Myocyte (in vitro differentiated cells): ENCODE measurements around the gene TRIM17. TPM values are rescaled to one million over a fixed set of nuclear protein-coding genes. Genes with fewer than 3 reads are reported as not detected.

Experiments
- DNase-seq: peaks from one replicate; pipeline ENCODE4 v3.0.0-alpha.2; 2012; ENCODE audit warnings: low read depth
- total RNA-seq: library from RNA; depleted of rRNA; stranded (reverse); fragments of >200 nt; gene quantifications from 2 replicates; pipeline ENCODE4 v1.2.3, GENCODE V29; 2014

TRIM17 gene
- total RNA-seq, 1 donor from 2014 or later = not detected

DNA sequence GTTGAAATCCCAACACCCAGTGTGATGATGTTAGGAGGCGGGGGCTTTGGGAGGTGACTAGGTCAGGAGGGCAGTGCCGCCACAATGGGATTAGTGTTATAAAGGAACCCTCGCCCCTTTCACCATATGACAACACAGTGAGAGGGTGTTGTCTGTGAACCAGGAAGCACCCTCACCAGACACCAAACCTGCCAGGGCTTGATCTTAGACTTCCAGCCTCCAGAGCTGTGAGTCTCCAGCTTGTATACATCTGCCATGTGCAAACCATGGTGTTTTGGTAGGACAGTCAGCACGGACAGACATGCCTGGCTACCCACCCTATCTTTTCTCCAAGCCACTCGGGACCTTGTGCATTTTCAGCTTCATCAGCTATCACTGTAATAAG lies 14.0 kb downstream of the TRIM17 start:
- DNase-seq = no peak

- no peak for DNase-seq
Measured at GRCh38 chr1:228401782-228402640, 14.7 kb downstream of the TRIM17 start.

DNA sequence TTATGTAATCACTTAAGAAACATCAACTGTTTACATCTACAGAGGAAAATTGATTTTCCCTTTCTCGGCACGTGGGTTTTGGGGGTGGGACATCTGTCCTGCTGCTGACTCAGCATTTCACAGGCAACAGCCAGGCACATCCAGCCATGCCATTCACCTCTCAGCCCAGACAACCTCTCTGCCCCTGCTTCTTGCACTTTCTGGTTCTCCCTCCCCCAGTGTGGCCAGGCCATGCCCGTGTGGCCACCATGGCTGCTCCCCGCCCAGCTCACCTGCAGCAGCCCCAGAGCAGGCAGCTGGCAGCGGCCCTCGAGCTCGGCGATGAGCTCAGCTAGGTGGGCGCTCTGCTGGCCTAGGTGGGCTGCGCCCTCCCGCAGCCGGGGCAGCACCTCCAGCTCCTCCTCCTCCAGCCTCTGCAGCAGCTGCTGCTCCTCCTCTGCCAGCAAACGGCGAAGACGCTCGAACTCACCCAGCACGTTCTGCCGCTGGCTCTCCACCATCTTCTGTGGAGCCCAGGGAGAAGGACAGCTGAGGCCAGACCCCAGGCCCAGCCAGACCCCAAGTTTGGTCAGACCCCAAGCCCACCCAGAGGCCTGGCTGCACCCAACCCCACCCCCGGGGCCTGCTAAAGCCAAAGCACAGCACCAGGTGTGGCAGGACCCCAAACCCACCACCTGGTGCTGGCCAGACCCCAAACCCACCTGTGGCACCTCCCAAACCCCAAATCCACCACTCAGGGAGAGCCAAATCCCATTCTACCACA lies 15.8 kb downstream of the TRIM17 start:
- DNase-seq = no peak

DNA sequence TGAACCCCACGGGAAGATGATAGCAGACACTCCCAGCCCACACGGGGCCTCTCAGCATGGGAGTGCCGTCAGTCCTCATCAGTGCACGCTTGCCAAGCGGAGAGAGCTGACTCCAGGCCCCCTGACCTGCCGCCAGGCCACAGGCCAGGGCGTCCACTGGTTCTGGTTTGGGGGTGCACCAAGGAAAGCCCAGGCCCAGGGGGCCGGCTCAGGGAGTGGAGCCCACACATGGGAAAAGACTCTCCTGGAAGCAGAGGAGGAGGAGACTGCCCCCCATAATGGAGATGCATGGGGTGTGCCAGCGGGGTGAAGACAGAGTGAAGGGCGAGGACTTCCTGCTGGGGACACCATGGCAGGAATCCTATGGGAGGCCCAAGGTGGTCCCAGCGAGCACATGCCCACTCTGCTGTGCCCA lies 16.4 kb downstream of the TRIM17 start:
- no peak for DNase-seq

GRCh38 chr1:228399531-228400236 lies 17.0 kb downstream of the TRIM17 start:
- no peak for DNase-seq

GRCh38 chr1:228398741-228399461 lies 17.8 kb downstream of the TRIM17 start:
- DNase-seq = no peak

DNA sequence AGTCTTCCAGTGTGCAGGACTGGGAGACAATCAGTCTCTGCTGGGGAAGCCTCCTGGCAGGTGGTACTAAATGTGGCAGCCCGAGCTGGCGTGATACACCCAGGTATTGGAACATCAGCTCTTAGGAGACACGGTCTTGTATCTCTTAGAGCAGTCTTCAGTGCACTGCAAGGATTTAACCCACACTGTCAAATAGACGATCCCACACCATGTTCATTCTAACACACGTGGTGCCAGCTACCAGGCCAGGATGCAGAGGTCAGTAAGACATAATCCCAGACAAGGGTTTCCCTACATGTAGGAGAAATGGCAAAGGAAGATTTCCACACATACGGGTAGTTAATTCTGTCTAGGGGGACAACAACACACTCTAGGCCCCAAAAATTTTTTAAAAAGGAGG lies 18.7 kb downstream of the TRIM17 start:
- no peak for DNase-seq

DNA sequence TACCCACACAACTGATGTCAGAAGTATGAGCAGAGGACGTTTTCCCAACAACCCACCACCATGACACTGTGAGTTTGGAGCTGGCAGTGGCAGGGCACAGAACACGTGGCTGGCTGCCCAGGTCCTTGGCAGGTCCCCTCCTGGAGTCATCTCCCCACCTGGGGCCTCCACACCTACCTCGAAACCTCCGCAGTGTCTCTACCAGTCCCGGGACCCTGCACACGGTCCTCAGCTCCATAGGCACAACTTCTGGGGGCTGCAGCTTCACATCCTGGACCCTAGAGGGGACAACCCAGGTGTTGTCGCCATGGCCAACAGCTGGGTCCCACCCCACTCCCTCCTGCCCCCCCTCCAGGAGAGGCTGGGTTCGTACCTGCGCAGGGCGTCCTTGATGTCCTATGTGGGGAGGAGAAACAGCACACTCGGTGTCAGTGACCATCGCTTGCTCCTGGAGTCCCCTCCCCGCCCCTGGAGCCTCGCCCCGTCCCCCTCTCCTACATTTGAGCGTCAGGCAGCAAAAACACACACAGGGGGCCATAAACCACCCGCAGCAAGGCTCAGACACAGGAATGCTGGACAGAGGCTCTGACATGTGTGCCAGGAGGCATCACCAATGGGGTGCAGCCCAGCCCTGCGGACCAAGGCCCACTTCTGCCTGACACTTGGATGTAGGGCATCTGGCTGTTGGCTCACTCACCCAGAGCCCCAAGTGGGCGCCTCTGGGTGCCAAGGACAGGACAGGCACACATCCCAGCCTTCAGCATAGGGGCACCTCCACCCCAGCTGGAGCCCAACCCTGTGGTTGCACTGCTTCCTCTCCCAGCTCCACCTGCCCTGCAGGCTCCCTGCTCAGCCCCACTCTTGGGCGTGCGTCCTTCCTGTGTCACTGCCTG lies 19.6 kb downstream of the TRIM17 start:
- no peak for DNase-seq

DNA sequence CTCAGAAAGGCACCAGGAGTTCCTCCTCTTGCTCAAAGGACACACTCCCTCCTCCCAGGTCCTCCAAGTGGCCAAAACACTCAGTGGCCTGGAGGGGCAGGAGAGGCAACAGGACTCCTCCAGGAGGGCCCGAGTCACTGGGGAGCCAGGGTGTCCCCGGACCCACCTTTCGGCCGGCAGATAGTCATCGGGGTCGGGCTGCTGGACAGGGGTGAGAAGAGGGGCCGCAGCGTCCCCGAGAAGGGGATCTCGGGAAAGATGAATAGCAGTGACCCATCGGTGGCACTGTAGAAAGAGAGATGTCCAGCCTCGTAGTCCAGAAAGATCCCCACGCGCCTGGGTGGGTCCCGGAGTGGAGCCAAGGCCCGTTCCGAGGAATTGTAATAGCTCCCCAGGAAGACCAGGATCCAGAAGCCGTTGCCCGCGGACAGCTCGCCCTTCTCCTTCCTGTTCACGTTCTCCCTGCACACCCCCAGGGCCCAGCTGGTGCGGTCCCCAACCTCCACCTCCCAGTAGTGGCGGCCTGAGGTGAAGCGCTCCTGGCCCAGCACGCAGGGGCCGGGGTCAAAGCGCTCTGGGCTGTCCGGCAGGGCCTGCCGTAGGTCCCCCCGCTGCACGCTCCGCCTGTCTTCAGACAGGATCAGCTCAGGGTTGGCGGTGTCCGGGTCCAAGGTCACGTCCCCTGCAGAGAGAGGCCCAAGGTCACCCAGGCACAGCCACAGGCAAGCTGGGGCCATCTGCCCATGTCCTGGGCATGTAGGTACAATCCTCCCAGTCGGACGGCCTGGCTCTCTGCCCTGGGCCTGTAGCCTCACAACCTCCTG lies 21.9 kb downstream of the TRIM17 start:
- DNase-seq = no peak

DNA sequence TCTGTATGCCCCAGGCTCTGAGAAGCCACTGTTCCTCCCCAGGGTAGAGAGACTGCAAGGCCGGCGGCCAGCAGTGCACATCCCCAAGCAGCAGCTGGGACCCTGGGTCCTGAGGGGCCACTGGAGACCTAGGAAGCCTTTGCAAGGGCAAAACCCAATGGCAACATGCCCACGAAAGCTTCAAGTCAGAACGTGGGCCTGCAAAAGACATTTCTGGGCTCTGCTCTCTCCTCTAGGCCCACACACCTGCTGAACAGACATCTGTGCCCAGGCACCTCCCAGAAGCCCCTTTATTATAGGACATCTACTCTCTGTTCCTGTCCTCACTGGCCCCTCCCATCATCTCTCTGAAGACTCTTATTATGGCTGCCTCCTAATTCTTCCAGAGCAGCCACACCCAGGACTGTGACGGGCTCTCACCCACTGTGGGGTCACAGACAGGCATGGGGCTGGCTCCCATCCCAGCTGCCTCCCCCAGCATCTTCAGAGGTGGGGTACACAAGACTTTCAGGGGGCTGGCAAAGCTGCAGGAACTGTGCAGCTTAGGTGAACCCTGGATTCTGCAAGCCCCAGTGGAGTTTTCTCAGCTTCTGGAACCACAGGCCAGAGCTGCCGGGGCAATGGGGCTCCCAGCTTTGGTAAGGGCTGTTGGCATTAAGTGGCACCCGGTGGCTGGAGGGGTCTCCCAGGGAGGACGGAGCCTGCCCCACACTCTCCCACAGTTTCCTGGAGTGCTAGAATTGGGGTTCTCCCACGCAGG lies 22.7 kb downstream of the TRIM17 start:
- DNase-seq = no peak

DNA sequence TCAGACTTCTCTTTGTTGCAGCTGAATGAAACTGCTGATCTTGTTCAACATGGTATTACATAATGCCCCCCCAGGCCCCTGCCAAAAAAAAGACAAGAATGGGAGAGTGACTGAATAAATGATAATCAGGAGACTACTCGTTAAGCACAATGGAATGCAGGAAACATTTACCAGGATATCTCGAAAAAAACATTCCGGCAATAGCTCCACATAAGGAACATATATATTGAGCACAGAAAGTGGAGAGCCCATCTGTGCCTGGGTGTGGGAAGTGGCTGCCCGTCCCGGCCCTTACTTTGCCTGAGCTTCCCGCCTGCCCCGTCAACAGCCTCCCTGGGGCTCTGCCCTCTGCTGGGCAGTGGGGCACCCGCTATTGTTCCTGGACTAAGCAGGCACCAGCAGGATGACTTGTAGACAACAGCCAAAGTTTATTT lies 23.4 kb downstream of the TRIM17 start:
- DNase-seq = peak; percentile 30

GRCh38 chr1:228392111-228392936 lies 24.3 kb downstream of the TRIM17 start:
- DNase-seq = no peak

DNA sequence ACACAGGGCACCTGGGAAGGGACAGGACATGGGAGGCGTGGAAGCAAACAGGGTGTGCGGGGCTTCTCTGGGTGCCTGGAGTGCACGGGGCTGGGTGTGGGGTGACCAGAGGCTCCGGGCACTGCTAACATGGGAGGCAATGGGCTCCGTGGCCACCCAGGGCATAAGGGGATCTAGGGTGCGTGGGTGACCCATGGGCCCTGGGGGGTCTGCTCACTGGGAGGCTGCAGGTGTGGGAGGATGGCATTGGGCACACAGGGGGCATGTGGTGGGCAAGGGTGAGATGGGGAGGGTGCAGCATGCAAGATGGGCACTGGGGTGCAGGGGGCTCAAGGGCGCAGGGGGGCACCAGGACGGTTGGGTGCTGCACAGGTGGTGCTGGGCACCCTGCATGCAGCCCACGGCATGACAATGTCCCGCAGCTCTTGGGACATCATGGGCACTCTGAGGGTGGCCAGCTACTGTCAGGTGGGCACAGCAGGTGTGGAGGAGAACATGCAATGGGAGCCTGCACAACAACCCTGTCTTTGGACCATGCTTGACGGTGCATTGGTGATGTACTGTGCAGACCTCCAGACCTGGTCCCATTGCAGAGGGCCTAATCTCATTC lies 25.1 kb downstream of the TRIM17 start:
- no peak for DNase-seq

- no peak for DNase-seq
Measured at GRCh38 chr1:228390649-228391048, 26.0 kb downstream of the TRIM17 start.

DNA sequence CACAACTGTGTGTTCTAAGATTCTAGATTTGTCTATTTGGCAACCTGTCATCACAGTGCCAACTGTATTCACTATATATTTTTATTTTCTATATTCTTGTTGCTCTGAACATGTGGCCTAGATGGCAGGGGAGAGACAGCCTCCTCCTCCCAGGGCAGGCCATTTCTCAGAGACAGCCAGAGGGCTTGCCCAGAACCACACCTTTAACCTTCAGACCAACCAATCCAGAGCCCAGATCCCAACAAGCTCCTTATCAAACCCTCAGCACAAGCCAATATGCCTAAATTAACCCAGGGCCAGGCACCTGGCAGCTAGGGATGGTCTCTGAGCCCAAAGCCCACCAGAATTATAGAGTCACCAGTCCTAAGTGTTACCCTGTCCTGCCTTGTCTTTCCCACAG lies 29.3 kb downstream of the TRIM17 start:
- DNase-seq = no peak

GRCh38 chr1:228385232-228385631 lies 31.4 kb downstream of the TRIM17 start:
- no peak for DNase-seq

GRCh38 chr1:228383773-228384172 lies 32.9 kb downstream of the TRIM17 start:
- DNase-seq = no peak
